ENCODE data around the gene MFAP3.
"Not testable (repeated sequence)": the region's sequence is repeated elsewhere in the genome, so short reads cannot be mapped to it uniquely, and the experiment has no call there.

MFAP3 gene

GRCh38 chr5:154038707-154039457 is at the start of gene MFAP3, which contains the start of gene FAM114A2:
MFAP3 (plus strand) TSS chr5:154038967; CDS start chr5:154049723, 10,756 bp downstream.
FAM114A2 (minus strand) TSS chr5:154038910; CDS start chr5:154034953, 3,957 bp downstream.
- peak; percentile 42 to 47 for DNase-seq (ENCODE audit: low read depth in 2 of 2)

DNA sequence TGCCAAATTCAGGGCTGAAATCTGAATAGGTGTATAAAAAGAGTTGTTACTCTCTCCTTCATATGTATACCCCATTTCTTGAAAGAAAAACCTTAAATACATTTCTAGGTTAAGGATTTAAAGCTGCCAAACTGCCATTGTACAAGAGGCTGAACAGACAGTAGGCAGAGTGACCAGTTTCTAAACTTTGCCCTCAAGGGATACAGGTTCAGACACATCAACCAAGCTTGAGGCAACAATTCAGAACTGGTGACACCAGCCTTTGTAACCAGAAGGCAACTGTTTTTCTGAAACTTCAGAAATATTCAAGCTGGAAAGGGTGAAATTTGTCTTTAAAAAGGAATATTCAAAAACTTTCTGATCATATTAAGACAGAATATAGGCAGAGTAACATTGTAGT is 47.6 kb upstream of the MFAP3 start:
- DNase-seq (ENCODE audit: low read depth in 2 of 2) = no peak

DNA sequence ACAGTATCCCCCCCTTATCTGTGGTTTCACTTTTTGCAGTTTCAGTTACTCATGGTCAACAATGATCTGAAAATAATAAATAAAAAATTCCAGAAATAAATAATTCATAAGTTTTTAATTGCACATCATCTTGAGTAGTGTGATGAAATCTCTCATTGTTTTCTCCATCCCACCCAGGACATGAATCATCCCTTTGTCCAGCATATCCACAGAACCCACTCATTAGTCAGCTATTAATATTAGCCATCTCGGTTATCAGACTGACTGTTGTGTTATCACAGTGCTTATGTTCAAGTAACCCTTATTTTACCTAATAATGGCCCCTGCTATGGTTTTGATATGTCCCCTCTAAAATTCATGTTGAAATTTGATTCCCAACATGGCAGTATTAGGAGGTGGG is 40.8 kb upstream of the MFAP3 start:
- DNase-seq (ENCODE audit: low read depth in 2 of 2) = no peak

GRCh38 chr5:153998768-153999167 is 40.0 kb upstream of the MFAP3 start:
- DNase-seq (ENCODE audit: low read depth in 2 of 2) = no peak

DNA sequence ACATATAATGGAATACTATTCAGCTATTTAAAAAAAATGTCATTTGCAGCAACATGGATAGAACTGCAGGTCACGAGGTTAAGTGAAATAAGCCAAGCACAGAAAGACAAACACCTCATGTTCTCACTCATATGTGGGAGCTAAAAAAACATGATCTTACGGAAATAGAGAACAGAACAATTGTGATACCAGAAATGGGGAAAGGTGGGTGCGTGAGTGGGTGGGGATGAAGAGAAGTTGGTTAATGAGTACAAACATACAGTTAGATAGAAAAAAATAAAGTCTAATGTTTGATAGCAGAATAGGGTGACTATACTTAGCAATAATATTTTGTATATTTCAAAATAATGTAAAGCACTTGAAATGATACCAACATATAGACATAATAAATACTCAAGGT is 38.8 kb upstream of the MFAP3 start:
- no peak for DNase-seq (ENCODE audit: low read depth in 2 of 2)

DNA sequence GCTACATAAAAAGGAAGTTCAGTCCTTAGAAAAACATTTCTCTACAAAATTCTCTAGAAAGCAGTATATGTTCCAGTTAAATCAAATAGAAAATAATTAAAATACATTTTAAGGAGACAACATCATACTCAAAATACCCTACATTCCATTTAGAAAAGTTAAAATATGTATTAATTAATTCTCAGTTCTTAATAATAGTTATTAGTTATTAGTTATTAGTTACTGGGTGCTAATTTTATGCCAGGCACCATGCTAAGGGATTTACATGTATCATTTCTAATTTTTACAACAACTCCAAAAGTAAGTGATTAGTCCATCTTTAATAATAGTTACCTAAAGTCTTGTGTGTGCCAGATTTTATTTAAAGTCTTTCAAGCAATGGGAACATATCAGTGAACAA is 38.1 kb upstream of the MFAP3 start:
- no peak for DNase-seq (ENCODE audit: low read depth in 2 of 2)

DNA sequence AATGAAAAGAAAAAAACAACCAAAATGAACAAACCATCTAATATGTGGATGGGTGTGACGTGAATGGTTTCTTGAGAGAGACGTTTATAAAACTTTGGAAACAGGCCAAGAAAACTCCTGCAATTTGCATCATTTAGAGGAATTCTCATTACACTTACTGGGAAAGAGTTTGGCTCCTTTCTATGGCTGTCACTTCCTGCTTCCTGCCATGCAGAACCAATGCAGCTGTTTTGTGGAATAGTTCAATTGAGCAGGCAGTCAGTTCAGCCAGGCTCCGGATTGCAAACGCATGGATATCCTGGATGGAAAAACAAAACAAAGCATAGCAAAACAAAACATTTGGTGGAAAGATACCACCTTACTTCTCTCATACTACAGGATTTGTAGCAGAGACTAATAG is 36.7 kb upstream of the MFAP3 start:
- DNase-seq (ENCODE audit: low read depth in 2 of 2) = peak; percentile 4 to 10

DNA sequence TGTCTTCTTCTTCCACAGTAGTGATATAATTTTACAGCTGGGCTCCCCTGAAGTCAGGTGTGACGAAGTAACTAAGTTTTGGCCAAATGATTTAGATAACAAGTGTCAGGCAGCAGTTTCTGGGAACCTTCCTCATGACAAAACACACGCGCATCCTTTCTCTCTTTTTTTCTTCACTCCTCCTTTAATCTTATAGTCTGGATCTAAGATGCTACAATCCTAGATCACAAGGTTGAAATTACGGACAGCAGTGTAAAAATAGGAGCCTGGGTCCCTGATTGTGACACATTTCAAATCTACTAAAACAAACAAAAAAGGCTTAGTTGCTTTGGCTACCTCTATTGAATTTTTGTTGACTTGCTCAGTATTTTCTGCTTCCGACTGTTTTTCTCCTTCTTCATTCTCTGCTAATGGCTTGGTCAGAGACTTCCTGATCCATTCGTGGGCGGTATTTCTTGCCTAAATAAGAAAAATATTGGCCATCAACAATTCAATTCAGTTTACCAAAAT is 36.2 kb upstream of the MFAP3 start:
- no peak for DNase-seq (ENCODE audit: low read depth in 2 of 2)

DNA sequence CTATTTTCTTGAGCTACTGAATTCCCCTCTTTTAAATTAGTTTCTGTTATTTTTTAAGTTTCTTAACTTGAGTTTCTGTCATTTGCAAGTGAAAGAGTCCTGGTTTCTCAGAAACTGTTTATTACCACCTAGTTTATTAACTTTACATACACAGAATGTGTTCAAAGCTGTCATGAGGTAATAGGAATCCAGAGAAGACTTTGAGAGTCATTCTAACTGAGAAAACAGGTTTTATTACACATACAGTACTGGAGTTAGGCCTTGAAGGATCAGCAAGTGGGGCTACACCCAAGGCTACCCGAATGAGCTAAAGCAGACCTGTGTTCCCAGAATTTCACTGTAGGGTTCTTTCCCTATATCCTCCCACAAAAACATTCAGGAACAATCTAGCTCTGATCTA is 33.1 kb upstream of the MFAP3 start:
- DNase-seq (ENCODE audit: low read depth in 2 of 2) = no peak

DNA sequence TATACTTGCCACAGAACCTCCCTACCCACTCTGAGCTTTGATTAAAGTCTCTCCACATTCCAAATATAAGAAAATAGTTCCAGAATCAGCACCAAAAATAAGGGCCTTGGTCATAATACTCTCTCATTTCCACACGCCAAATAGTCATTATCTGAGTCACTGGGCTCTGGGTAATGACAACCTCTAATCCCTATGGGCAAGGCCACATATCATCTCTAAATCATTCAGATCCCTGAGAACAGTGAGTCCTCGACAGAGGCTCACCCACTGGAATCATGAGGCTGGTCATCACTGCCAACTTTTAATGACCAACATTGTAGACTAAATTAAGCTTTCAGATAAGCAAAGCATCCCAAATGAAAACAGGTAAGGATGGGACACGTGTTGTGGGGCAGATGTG is 28.1 kb upstream of the MFAP3 start:
- no peak for DNase-seq (ENCODE audit: low read depth in 2 of 2)

DNA sequence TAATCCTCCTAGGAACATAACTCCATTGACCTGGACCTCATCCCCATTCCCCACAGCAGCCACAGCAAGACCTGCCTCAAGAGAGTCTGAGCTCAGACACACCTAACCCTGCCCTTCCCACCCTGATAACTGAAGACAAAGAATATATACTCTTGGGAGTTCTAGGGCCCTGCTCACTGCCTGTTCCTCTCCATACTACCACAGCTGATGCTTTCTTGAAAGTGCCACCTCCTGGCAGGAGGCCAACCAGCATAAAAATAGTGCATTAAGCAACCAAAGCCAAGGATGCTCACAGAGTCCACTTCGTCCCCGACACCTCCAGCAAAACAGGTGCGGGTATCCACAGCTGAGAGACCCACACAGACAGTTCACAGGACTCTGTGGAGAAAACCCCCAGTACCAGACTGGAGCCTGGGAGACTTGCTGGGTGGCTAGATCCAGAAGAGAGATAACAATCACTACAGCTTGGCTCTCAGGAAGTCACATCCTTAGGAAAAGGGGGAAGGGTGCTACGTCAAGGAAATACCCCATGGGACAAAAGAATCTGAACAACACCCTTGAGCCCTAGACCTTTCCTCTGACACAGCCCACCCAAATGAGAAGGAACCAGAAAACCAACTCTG is 23.6 kb upstream of the MFAP3 start:
- DNase-seq (ENCODE audit: low read depth in 2 of 2) = no peak

GRCh38 chr5:154018919-154019318 is 19.8 kb upstream of the MFAP3 start:
- DNase-seq (ENCODE audit: low read depth in 2 of 2) = not testable (repeated sequence)

DNA sequence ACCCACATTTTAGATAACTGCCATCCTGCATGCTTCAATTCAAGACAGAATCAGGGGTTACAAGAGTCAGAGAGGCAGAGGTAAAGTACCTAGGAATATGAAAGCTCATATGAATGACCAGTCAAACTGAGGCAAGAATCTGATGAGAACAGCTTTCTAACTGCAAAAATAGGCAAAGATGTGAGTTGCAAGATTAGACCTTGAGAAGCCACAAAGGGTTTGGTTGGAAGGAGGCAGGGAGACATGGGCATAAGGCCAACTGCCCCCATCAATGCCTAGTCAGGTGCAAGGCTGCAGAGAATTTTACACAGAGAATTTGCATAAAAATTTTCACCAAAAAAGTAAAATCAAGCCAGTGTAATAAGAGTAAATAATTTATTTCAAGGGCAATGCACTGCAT is 12.8 kb upstream of the MFAP3 start:
- DNase-seq (ENCODE audit: low read depth in 2 of 2) = no peak

DNA sequence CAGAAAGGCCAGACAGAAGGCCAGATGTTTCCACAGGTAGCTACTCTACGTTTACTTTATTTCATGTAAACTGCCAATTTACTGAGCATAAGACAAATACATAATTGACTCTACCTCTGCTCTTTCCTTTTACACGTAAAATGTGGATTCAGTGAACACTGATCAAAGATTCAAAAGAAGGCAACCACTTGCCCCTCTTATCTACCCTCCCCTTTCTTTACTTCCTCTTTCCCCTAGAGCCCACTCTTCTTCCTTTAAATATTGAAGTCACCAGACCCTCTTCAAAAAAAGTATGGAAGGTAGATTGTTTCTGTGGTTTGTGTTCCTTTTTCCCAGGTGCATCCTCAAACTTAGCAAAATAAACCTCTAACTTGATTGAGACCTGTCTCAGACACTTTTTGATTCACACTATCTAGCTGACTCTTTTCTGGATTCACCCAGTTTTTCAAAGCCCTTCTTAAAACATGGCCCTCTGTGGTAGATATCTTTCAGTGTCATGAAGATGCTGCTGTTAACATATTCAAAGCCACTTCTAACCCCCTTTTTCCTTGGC is 6.8 kb upstream of the MFAP3 start:
- DNase-seq (ENCODE audit: low read depth in 2 of 2) = no peak

DNA sequence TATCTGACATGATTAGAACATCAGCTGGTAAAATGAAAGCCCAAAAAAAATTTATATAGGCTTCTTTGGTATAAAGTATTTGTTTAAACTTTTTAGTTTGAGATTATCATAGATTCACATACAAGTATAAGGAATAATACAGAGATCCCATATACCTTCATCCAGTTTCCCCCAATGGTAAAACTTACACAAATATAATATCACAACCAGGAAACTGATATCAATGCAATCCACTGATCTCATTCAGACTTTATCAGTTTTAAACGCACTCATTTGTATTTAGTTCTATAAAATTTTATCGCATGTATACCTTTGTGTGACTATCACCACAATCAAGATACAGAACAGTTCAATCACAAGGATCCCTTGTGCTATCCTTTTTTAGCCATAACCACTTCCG is 3.8 kb upstream of the MFAP3 start:
- no peak for DNase-seq (ENCODE audit: low read depth in 2 of 2)

GRCh38 chr5:154038261-154038706 is 483 bp upstream of the MFAP3 start:
- DNase-seq (ENCODE audit: low read depth in 2 of 2) = no peak

DNA sequence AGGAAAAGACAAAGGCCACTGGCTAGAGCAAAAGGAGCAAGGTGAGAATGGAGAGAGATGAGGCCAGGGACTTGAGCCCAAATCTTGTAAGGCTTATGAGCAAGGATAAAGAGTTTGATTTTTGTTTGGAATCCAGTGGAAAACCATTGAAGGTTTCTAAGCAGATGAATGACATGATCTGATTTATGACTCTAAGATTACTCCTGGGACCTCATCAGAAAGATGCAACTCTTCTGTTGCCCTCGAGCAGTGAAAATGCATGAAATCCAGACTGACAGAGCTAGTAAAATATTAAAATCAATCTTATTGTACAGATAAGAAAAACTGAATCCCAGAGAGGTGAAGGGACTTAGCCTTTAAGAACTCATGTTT is 677 bp downstream of the MFAP3 start:
- DNase-seq (ENCODE audit: low read depth in 2 of 2) = no peak

- DNase-seq (ENCODE audit: low read depth in 2 of 2) = no peak
These were observed 4.0 kb downstream of the MFAP3 start for GRCh38 chr5:154042766-154043165.

DNA sequence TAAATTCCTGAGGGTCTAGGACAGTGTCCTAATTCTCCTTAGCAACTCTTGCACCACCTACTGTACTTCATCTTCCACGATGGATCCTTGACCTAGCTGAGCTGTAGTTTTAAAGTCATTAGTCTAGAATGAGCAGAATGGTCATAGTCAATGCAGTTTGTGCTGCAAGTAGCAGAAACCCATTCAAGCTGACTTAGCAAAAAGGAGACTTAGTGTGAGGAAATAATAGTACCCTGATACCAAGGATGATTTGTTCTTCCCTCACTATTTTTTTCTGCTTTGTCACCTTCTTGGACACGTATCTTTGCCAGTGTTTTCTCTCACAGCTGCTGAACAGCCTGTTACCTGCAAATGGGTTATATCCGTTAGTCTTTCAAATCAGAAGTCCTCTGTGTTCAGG is 5.3 kb downstream of the MFAP3 start:
- DNase-seq (ENCODE audit: low read depth in 2 of 2) = no peak

GRCh38 chr5:154044581-154044980 is 5.8 kb downstream of the MFAP3 start:
- no peak for DNase-seq (ENCODE audit: low read depth in 2 of 2)

- no peak for DNase-seq (ENCODE audit: low read depth in 2 of 2)
These were observed 7.7 kb downstream of the MFAP3 start for GRCh38 chr5:154046486-154046885.

DNA sequence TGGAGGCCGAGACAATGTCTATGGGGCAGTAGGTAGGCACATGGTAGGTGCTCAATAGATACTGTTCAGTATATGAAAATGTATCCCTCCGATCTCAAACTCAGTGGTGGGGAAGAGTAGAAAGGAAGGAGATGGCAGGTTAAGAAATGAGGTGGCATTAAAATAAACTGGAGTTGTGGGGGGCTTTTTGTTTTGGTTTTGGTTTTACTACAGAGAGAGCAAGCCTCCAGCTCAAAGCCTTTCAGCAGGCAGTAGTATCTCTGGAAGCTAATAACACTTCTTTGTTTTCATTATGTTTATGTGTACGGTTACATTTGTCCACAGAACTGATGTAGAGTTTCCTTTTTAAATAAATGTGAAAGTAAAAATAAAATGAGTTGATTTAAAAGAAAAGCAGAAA is 8.6 kb downstream of the MFAP3 start:
- no peak for DNase-seq (ENCODE audit: low read depth in 2 of 2)

DNA sequence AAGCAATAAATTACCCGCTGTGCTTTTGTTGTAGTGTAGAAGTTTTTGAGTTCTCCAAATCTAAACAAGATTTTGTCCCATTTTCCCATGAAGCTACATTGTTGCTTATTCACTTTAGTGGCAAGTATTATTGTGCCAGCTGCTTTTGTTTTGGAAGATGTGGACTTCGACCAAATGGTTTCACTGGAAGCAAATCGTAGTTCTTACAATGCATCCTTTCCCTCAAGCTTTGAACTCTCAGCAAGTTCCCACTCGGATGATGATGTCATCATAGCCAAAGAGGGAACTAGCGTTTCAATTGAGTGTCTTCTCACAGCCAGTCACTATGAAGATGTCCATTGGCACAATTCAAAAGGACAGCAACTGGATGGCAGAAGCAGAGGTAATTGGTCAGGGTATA is 10.9 kb downstream of the MFAP3 start:
- DNase-seq (ENCODE audit: low read depth in 2 of 2) = no peak
